ENCODE results near the gene VRK2. TPM values are rescaled to one million over a fixed set of nuclear protein-coding genes. Genes with fewer than 3 reads are reported as not detected.

Gene VRK2
- total and polyA plus RNA-seq, 2 experiments from 2014 or later = 19.0 to 22.5 TPM

- H3K27me3 Mint-ChIP-seq (ENCODE audit: insufficient read depth, low read depth, poor library complexity) = peaks cover 1% of the 10 kb centered on the region
- Histone ChIP-seq H4K20me1 (replicated peaks; ENCODE audit: insufficient read depth) (no peaks in the 10 kb centered on the region), H2AFZ (no peak overlapping the region), H3K9me2 (ENCODE audit: insufficient read depth) (no peaks in the 10 kb centered on the region), H3K79me2 (replicated peaks; ENCODE audit: insufficient read depth) (no peaks in the 10 kb centered on the region), H3K4me3 (no peak overlapping the region), H3K27me3 (ENCODE audit: insufficient read depth) (no peaks in the 10 kb centered on the region), H3K27ac (ENCODE audit: low read depth) (no peak overlapping the region), H3K36me3 (ENCODE audit: insufficient read depth) (no peaks in the 10 kb centered on the region; the same call in 1 of the 2 replicates), H3F3A (replicated peaks; ENCODE audit: low read depth) (no peaks in the 10 kb centered on the region), H3K4me2 (no peak overlapping the region), H3K4me1 (ENCODE audit: insufficient read depth) (no peaks in the 10 kb centered on the region)
- H3K4me1 Mint-ChIP-seq = no peaks in the 10 kb centered on the region
- H3K36me3 Mint-ChIP-seq (ENCODE audit: low read depth) = 0 out of 3 replicates have a peak, but pooled peaks cover 3% of the 10 kb centered on the region
- H3K9me3 Mint-ChIP-seq = no peaks in the 10 kb centered on the region
- ATAC-seq = no peak
- TF ChIP-seq CREB1 (CRISPR knock-in tag; IDR thresholded peaks at IDR 0.05; ENCODE audit: low read depth) (no peak), JUNB (IDR thresholded peaks at IDR 0.05; ENCODE audit: unreplicated experiment) (no peak), POLR2AphosphoS5 (IDR thresholded peaks at IDR 0.05; ENCODE audit: low read depth) (no peak), ZNF331 (CRISPR knock-in tag; IDR thresholded peaks at IDR 0.05; ENCODE audit: low read depth) (no peak), ZNF462 (CRISPR knock-in tag; IDR thresholded peaks at IDR 0.05) (no peak), EZH2phosphoT487 (IDR thresholded peaks at IDR 0.05; ENCODE audit: unreplicated experiment) (no peak), EZH2 (IDR thresholded peaks at IDR 0.05; ENCODE audit: low read depth, unreplicated experiment) (no peak), STAT1 (IDR thresholded peaks at IDR 0.05; ENCODE audit: unreplicated experiment) (no peak), ETS1 (IDR thresholded peaks at IDR 0.05) (no peak), ZNF114 (CRISPR knock-in tag; IDR thresholded peaks at IDR 0.05) (no peak), REST (IDR thresholded peaks at IDR 0.05; ENCODE audit: unreplicated experiment) (no peak), NANOG (IDR thresholded peaks at IDR 0.05; ENCODE audit: borderline replicate concordance) (no peak), CTCF (conservative IDR thresholded peaks at IDR 0.05; ENCODE audit: low read depth in 2 of 2) (no peak)
- H3K27ac Mint-ChIP-seq = no peak overlapping the region
- no peak overlapping the region for H3K4me3 Mint-ChIP-seq
- DNase-seq (ENCODE audit: low spot score) = no peak
Measured at GRCh38 chr2:58130238-58130637, 83.6 kb downstream of the VRK2 start.

Measured in GM23338 (cell line).